B cell (primary cell): ENCODE data around the gene MRPL1. TPM values are rescaled to one million over a fixed set of nuclear protein-coding genes. Genes with fewer than 3 reads are reported as not detected.

Experiments used
- ATAC-seq: fragments of 200-7000 bp; cut with Tn5 transposase; one replicate; pipeline ENCODE4 v1.10.0; 2021; ENCODE audit warnings: low read depth, mild to moderate bottlenecking, moderate number of reproducible peaks, moderate library complexity
- CTCF ChIA-PET: fragments of 350-600 bp; sonication (Branson Sonifier 250); formaldehyde crosslinking; loops from one replicate; lab custom pipeline; 2021; ENCODE audit warnings: antibody characterized with exemption, inconsistent platforms; lab: Charles Lee
- POLR2A ChIA-PET: fragments of 350-600 bp; sonication (Branson Sonifier 250); formaldehyde crosslinking; loops from one replicate; lab custom pipeline; 2021; ENCODE audit warnings: antibody characterized with exemption; lab: Charles Lee
- DNase-seq: peaks from one replicate; pipeline ENCODE4 v3.0.0; 2013
- H2AFZ ChIP-seq: 2 replicates; pipeline ENCODE4 v1.6.1; 2012; ENCODE audit warnings: mild to moderate bottlenecking, low read depth, low read length; ENCODE audit not compliant: insufficient read depth, poor library complexity, severe bottlenecking
- H3K27ac ChIP-seq, 2 donors: 1 replicate in 1 of 2; 2 replicates in 1 of 2; pipeline ENCODE4 v1.5.1; 2012 to 2013; ENCODE audit warnings: low read length in 2 of 2, mild to moderate bottlenecking in 2 of 2, moderate library complexity in 1 of 2
- H3K27me3 ChIP-seq, 4 experiments: fragments of 200-600 bp in 1 of 4; sonication (generic) in 1 of 4; replicated peaks in 1 of 4; 1 replicate in 2 of 4; 2 replicates in 2 of 4; pipeline versions ENCODE4 v1.6.1 to v1.7.0; 2013 to 2016; ENCODE audit warnings: low read length in 3 of 4, mild to moderate bottlenecking in 2 of 4, mixed read lengths in 1 of 4, moderate library complexity in 1 of 4; ENCODE audit not compliant: insufficient read depth in 4 of 4, control insufficient read depth in 3 of 4; ENCODE audit errors: control extremely low read depth in 1 of 4
- H3K36me3 ChIP-seq, 2 experiments: replicated peaks in 1 of 2; 1 replicate in 1 of 2; 2 replicates in 1 of 2; pipeline versions ENCODE4 v1.6.1 to v1.7.1; 2013; ENCODE audit warnings: low read length in 1 of 2; ENCODE audit not compliant: insufficient read depth in 2 of 2, control insufficient read depth in 1 of 2; ENCODE audit errors: control extremely low read depth in 1 of 2, extremely low read depth in 1 of 2
- H3K4me1 ChIP-seq, 2 donors: fragments of 200-600 bp in 1 of 2; sonication (generic) in 1 of 2; 1 replicate in 1 of 2; 2 replicates in 1 of 2; pipeline versions ENCODE4 v1.5.1 to v1.6.1; 2013 to 2017; ENCODE audit warnings: low read length in 2 of 2; ENCODE audit not compliant: control insufficient read depth in 2 of 2, insufficient read depth in 2 of 2
- H3K4me2 ChIP-seq: replicated peaks from 2 replicates; pipeline ENCODE3; 2012; ENCODE audit warnings: mild to moderate bottlenecking, low read depth, low read length; ENCODE audit not compliant: poor library complexity, severe bottlenecking
- H3K4me3 ChIP-seq, 5 experiments: fragments of 200-600 bp in 1 of 5; sonication (generic) in 1 of 5; 1 replicate in 3 of 5; 2 replicates in 2 of 5; pipeline versions ENCODE4 v1.5.1 to v1.7.0; 2011 to 2016; ENCODE audit warnings: low read length in 4 of 5, mild to moderate bottlenecking in 4 of 5, low read depth in 2 of 5, control low read depth in 1 of 5, moderate library complexity in 1 of 5; ENCODE audit not compliant: insufficient read depth in 1 of 5; ENCODE audit errors: control extremely low read depth in 1 of 5, extremely low read depth in 1 of 5
- H3K79me2 ChIP-seq: fragments of 200-600 bp; sonication (generic); one replicate; pipeline ENCODE4 v1.6.0; 2016; ENCODE audit warnings: low read length; ENCODE audit not compliant: control insufficient read depth, insufficient read depth
- H3K9ac ChIP-seq: fragments of 200-600 bp; sonication (generic); 2 replicates; pipeline ENCODE4 v1.6.1; 2017; ENCODE audit warnings: mild to moderate bottlenecking, low read length, moderate library complexity
- H3K9me3 ChIP-seq, 3 donors: one replicate each; pipeline versions ENCODE4 v1.6.1 to v1.7.1; 2013; ENCODE audit warnings: low read length in 2 of 3; ENCODE audit not compliant: control insufficient read depth in 2 of 3, insufficient read depth in 1 of 3; ENCODE audit errors: control extremely low read depth in 1 of 3
- H4K20me1 ChIP-seq: 2 replicates; pipeline ENCODE4 v1.6.0; 2012; ENCODE audit warnings: mild to moderate bottlenecking, low read length; ENCODE audit not compliant: insufficient read depth, control insufficient read depth, poor library complexity, severe bottlenecking
- H3K27ac Mint-ChIP-seq: one replicate; pipeline ENCODE4 v1.8.0; 2021; ENCODE audit warnings: mixed read lengths
- H3K27me3 Mint-ChIP-seq: one replicate; pipeline ENCODE4 v1.8.0; 2021; ENCODE audit warnings: mixed read lengths
- H3K4me1 Mint-ChIP-seq: one replicate; pipeline ENCODE4 v1.8.0; 2021; ENCODE audit warnings: mixed read lengths
- H3K4me3 Mint-ChIP-seq: one replicate; pipeline ENCODE4 v1.8.0; 2021; ENCODE audit warnings: mixed read lengths
- H3K9me3 Mint-ChIP-seq: one replicate; pipeline ENCODE4 v1.8.0; 2022; ENCODE audit warnings: mixed read lengths; ENCODE audit not compliant: insufficient read depth
- CTCF ChIP-seq: fragments of 200-600 bp; IDR thresholded peaks from one replicate; pipeline ENCODE4 v1.8.0; 2022; ENCODE audit warnings: antibody characterized with exemption, mild to moderate bottlenecking
- EZH2 ChIP-seq: IDR thresholded peaks from 2 replicates; pipeline ENCODE4 v1.6.1; 2012; ENCODE audit warnings: borderline replicate concordance, low read depth, mild to moderate bottlenecking, moderate library complexity, low read length; ENCODE audit not compliant: insufficient read depth, poor library complexity, severe bottlenecking
- WGBS: methylation state at CpG from one replicate; pipeline ENCODE4 v1.1.5; 2013; ENCODE audit warnings: missing lambda C conversion rate; ENCODE audit not compliant: insufficient coverage; 5-methylcytosine and 5-hydroxymethylcytosine counted together
- intact Hi-C: fragments of 100-400 bp; cut with micrococcal nuclease; formaldehyde crosslinking; loops from one replicate; pipeline ENCODE4 v1.10.0; 2022
- polyA plus RNA-seq: library from polyadenylated mRNA; depleted of rRNA; stranded (reverse); fragments of >200 nt; gene quantifications from 2 replicates; pipeline ENCODE4 v1.2.3, GENCODE V29; 2012
- total RNA-seq, 2 donors: library from RNA; stranded (reverse); fragments of 120-200 nt in 1 of 2; gene quantifications; 1 replicate in 1 of 2; 2 replicates in 1 of 2; pipeline versions ENCODE4 v1.2.3 to v1.2.4, GENCODE V29; 2013 to 2022

MRPL1 gene
- total and polyA plus RNA-seq, 2 donors (not counting 1 experiment from before 2014, with no cell fraction given): 22.3 to 23.3 TPM

DNA sequence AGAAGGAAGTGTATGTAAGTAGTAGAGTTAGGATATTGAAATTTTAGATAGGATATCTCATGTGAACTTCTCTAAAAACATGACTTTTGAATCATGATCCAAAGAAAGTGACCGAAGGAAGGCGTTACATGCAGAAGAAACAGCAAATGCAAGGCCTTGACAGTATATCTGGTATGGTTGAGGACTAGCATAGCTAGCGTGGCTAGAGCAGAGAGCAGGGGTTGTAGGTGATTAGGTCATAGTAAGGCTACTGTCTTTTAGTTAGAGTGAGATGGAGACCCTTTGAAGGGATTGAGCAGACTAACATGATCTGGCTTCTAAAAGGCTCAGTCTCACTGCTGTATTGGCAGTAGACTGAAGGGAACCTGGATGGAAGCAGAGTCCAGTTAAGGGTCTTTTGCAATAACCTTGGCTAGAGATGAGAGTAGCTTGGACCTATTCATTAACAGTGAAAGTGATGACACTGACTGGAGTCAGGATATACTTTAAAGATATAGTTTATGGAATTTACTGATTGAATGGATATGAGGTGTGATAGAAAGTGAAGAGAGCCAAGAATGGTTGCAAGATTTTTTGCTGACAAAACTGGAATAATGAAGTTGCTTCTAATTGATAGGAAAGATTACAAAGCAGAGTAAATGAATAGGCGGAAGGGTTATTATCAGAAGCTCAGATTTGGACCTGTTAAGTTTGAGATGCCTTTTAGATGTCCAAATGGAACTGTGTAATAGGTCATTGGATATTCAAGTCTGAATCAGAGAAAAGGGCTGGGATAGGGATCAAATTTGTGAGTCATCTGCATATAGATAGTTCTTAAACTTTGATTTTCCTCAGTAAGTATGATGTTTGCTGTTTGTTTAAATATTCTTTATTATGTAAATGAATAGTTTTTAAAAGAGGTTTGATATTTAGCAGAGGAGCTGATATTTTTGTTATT is 59.8 kb downstream of the MRPL1 start:
- Histone ChIP-seq H3K4me1 (peaks cover 0 to 4% of the 10 kb centered on the region in 2 donors), H3K27me3 (no peaks in the 10 kb centered on the region), H2AFZ (no peak overlapping the region), H3K4me3 (no peak overlapping the region), H3K27ac (no peak overlapping the region), H3K79me2 (no peaks in the 10 kb centered on the region), H4K20me1 (no peaks in the 10 kb centered on the region), H3K36me3 (peaks cover 0 to 7% of the 10 kb centered on the region in 2 experiments), H3K9me3 (peaks cover 0 to 3% (median 2%) of the 10 kb centered on the region in 3 donors), H3K9ac (no peak overlapping the region), H3K4me2 (no peak overlapping the region)
- intact Hi-C loops: no loop called here
- ATAC-seq (no peak), DNase-seq (no peak)
- no peak for TF ChIP-seq CTCF
- TF ChIP-seq EZH2: no peak
- no peak overlapping the region for H3K27ac Mint-ChIP-seq
- ChIA-PET POLR2A (no interaction called here), CTCF (no interaction called here)
- no peak overlapping the region for H3K4me3 Mint-ChIP-seq
- no peaks in the 10 kb centered on the region for H3K9me3 Mint-ChIP-seq
- peaks cover 11% of the 10 kb centered on the region for H3K4me1 Mint-ChIP-seq
- no peaks in the 10 kb centered on the region for H3K27me3 Mint-ChIP-seq
- WGBS: 100% methylated on average over 4 of the region's 4 CpGs
